Erythroblast (primary cell): ENCODE measurements around the gene C2CD3.

Experiments
- GATA1 ChIP-seq: IDR thresholded peaks from 2 replicates; pipeline ENCODE4 v1.6.1; 2011; ENCODE audit warnings: low read depth, mild to moderate bottlenecking, control low read depth, low read length, moderate library complexity
- POLR2A ChIP-seq: IDR thresholded peaks from 2 replicates; pipeline ENCODE4 v1.6.1; 2011; ENCODE audit warnings: mild to moderate bottlenecking, low read length

DNA sequence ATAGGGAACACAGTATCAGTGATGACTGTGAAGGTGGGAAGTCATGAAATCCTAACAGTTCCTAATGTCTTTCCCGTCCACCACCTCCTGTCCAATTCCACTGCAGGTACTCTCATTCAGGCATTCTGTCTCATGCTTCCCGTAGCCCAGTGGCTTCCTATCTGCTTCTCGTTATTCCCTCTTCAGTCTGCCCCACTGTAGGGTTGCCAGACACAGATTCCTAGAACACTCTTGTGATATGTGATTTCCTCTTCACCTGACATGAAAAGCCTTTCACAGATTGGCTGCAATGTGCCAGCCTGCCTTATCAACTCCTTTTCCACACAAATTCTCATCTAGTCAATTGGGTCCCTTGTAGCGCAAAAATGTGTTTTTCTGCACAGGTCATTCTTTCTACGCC is 49.0 kb downstream of the C2CD3 start:
- TF ChIP-seq GATA1 (no peak), POLR2A (no peak)
